H9 (cell line): ENCODE measurements around the gene BAG2. TPM values are rescaled to one million over a fixed set of nuclear protein-coding genes. Genes with fewer than 3 reads are reported as not detected.

Source experiments
- DNase-seq: peaks from one replicate; pipeline ENCODE4 v3.0.0-alpha.2; 2017
- H2AFZ ChIP-seq: one replicate; pipeline ENCODE4 v1.6.1; 2013; ENCODE audit warnings: mild to moderate bottlenecking, low read length, control low read depth, moderate library complexity
- H2AK5ac ChIP-seq: 2 replicates; pipeline ENCODE4 v1.6.1; 2013; ENCODE audit warnings: low read length, control low read depth, mixed read lengths; ENCODE audit not compliant: insufficient read length
- H2BK120ac ChIP-seq: one replicate; pipeline ENCODE4 v1.6.1; 2013; ENCODE audit warnings: low read depth, mild to moderate bottlenecking, low read length, control low read depth, inconsistent platforms; ENCODE audit not compliant: poor library complexity, severe bottlenecking
- H2BK12ac ChIP-seq: 2 replicates; pipeline ENCODE4 v1.6.1; 2013; ENCODE audit warnings: low read length, control low read depth, mixed read lengths, low read depth; ENCODE audit not compliant: insufficient read length
- H2BK15ac ChIP-seq: 2 replicates; pipeline ENCODE4 v1.6.1; 2013; ENCODE audit warnings: low read depth, low read length, control low read depth
- H2BK20ac ChIP-seq: one replicate; pipeline ENCODE4 v1.6.1; 2013; ENCODE audit warnings: low read depth, mild to moderate bottlenecking, low read length, control low read depth, inconsistent platforms; ENCODE audit not compliant: poor library complexity, severe bottlenecking
- H2BK5ac ChIP-seq: 2 replicates; pipeline ENCODE4 v1.6.1; 2013; ENCODE audit warnings: low read length, control low read depth, mixed read lengths; ENCODE audit not compliant: insufficient read length
- H3K14ac ChIP-seq: 2 replicates; pipeline ENCODE4 v1.6.1; 2013; ENCODE audit warnings: low read length, control low read depth; ENCODE audit not compliant: insufficient read depth
- H3K18ac ChIP-seq: 2 replicates; pipeline ENCODE4 v1.6.1; 2013; ENCODE audit warnings: low read depth, mild to moderate bottlenecking, mixed read lengths, low read length, control low read depth; ENCODE audit not compliant: insufficient read length
- H3K23ac ChIP-seq: 2 replicates; pipeline ENCODE4 v1.6.1; 2013; ENCODE audit warnings: low read length, control low read depth, mixed read lengths, low read depth; ENCODE audit not compliant: insufficient read length
- H3K23me2 ChIP-seq: 2 replicates; pipeline ENCODE4 v1.6.1; 2013; ENCODE audit warnings: low read depth, mild to moderate bottlenecking, mixed read lengths, low read length, control low read depth; ENCODE audit not compliant: insufficient read length, poor library complexity, severe bottlenecking
- H3K27ac ChIP-seq: 2 replicates; pipeline ENCODE4 v1.5.1; 2013; ENCODE audit warnings: low read length, control low read depth, mixed read lengths, low read depth; ENCODE audit not compliant: insufficient read length
- H3K27me3 ChIP-seq: 2 replicates; pipeline ENCODE4 v1.6.1; 2013; ENCODE audit warnings: low read length, control low read depth, inconsistent platforms; ENCODE audit not compliant: insufficient read depth
- H3K4ac ChIP-seq: 2 replicates; pipeline ENCODE4 v1.6.1; 2013; ENCODE audit warnings: low read depth, mild to moderate bottlenecking, control low read depth, inconsistent platforms, low read length, moderate library complexity
- H3K4me1 ChIP-seq: 2 replicates; pipeline ENCODE4 v1.6.1; 2013; ENCODE audit warnings: low read length, control low read depth, inconsistent platforms; ENCODE audit not compliant: insufficient read depth
- H3K4me2 ChIP-seq: 2 replicates; pipeline ENCODE4 v1.6.1; 2013; ENCODE audit warnings: low read length, control low read depth, mixed read lengths; ENCODE audit not compliant: insufficient read length, insufficient read depth
- H3K56ac ChIP-seq: 2 replicates; pipeline ENCODE4 v1.6.1; 2013; ENCODE audit warnings: low read depth, mild to moderate bottlenecking, mixed read lengths, low read length, control low read depth; ENCODE audit not compliant: insufficient read length
- H3K79me1 ChIP-seq: 2 replicates; pipeline ENCODE4 v1.6.1; 2013; ENCODE audit warnings: low read depth, mild to moderate bottlenecking, moderate library complexity, low read length, control low read depth, inconsistent platforms; ENCODE audit not compliant: insufficient read depth, poor library complexity, severe bottlenecking
- H3K79me2 ChIP-seq: 2 replicates; pipeline ENCODE4 v1.6.1; 2013; ENCODE audit warnings: low read length, control low read depth, inconsistent platforms; ENCODE audit not compliant: insufficient read depth
- H3K9ac ChIP-seq: 2 replicates; pipeline ENCODE4 v1.6.1; 2013; ENCODE audit warnings: low read length, control low read depth, mixed read lengths; ENCODE audit not compliant: insufficient read length; ENCODE audit errors: extremely low read depth
- H3K9me3 ChIP-seq: one replicate; pipeline ENCODE4 v1.6.1; 2013; ENCODE audit warnings: low read depth, low read length, inconsistent platforms; ENCODE audit not compliant: control insufficient read depth
- H3T11ph ChIP-seq: one replicate; pipeline ENCODE4 v1.6.1; 2013; ENCODE audit warnings: mild to moderate bottlenecking, low read length, control low read depth, inconsistent platforms
- H4K20me1 ChIP-seq: one replicate; pipeline ENCODE4 v1.6.1; 2013; ENCODE audit not compliant: control insufficient read depth, insufficient read length, insufficient read depth
- H4K5ac ChIP-seq: 2 replicates; pipeline ENCODE4 v1.6.1; 2013; ENCODE audit warnings: low read depth, mild to moderate bottlenecking, mixed read lengths, low read length, control low read depth; ENCODE audit not compliant: insufficient read length
- H4K8ac ChIP-seq: replicated peaks from 2 replicates; pipeline ENCODE4 v1.6.1; 2013; ENCODE audit warnings: low read length, control low read depth, mixed read lengths, low read depth; ENCODE audit not compliant: insufficient read length
- H4K91ac ChIP-seq: 2 replicates; pipeline ENCODE4 v1.6.1; 2013; ENCODE audit warnings: low read depth, mild to moderate bottlenecking, moderate library complexity, mixed read lengths, low read length, control low read depth; ENCODE audit not compliant: insufficient read length
- H3K27ac Mint-ChIP-seq, 3 experiments: 2 replicates in 2 of 3; 3 replicates in 1 of 3; pipeline ENCODE4 v1.8.0; 2020 to 2021; ENCODE audit warnings: mixed read lengths in 3 of 3, mild to moderate bottlenecking in 1 of 3, moderate library complexity in 1 of 3
- H3K27me3 Mint-ChIP-seq: 2 replicates; pipeline ENCODE4 v1.8.0; 2021; ENCODE audit warnings: low read depth, mild to moderate bottlenecking, moderate library complexity, mixed read lengths
- H3K36me3 Mint-ChIP-seq, 3 experiments: 2 replicates in 2 of 3; 3 replicates in 1 of 3; pipeline ENCODE4 v1.8.0; 2020 to 2021; ENCODE audit warnings: low read depth in 3 of 3, mixed read lengths in 3 of 3; ENCODE audit not compliant: insufficient read depth in 1 of 3
- H3K4me1 Mint-ChIP-seq, 2 experiments: 2 replicates each; pipeline ENCODE4 v1.8.0; 2020; ENCODE audit warnings: mixed read lengths in 2 of 2
- H3K4me3 Mint-ChIP-seq, 2 experiments: 2 replicates in 1 of 2; 3 replicates in 1 of 2; pipeline ENCODE4 v1.8.0; 2020 to 2021; ENCODE audit warnings: mild to moderate bottlenecking in 2 of 2, mixed read lengths in 2 of 2, moderate library complexity in 1 of 2
- H3K9me3 Mint-ChIP-seq, 2 experiments: 2 replicates in 1 of 2; 3 replicates in 1 of 2; pipeline ENCODE4 v1.8.0; 2020; ENCODE audit warnings: mild to moderate bottlenecking in 2 of 2, mixed read lengths in 2 of 2, moderate library complexity in 1 of 2
- WGBS: extraction: QIAGEN DNeasy Blood & Tissue Kit; methylation state at CpG from one replicate; pipeline ENCODE4 v1.1.7; 2013; ENCODE audit warnings: missing lambda C conversion rate, low lambda C conversion rate, mixed read lengths; ENCODE audit not compliant: insufficient read length; ENCODE audit errors: extremely low coverage; 5-methylcytosine and 5-hydroxymethylcytosine counted together
- total RNA-seq: library from RNA; stranded (reverse); gene quantifications from 2 replicates; pipeline ENCODE4 v1.2.1, GENCODE V29; 2021
- TF ChIP-seq, protein P1 (sequence below): fragments of 200-600 bp; sonication (generic); conservative IDR thresholded peaks from 3 replicates; pipeline ENCODE4 v1.8.0; 2021; ENCODE audit warnings: antibody characterized with exemption, mild to moderate bottlenecking

Gene BAG2
- total RNA-seq, 1 experiment from 2014 or later: 8.4 TPM

DNA sequence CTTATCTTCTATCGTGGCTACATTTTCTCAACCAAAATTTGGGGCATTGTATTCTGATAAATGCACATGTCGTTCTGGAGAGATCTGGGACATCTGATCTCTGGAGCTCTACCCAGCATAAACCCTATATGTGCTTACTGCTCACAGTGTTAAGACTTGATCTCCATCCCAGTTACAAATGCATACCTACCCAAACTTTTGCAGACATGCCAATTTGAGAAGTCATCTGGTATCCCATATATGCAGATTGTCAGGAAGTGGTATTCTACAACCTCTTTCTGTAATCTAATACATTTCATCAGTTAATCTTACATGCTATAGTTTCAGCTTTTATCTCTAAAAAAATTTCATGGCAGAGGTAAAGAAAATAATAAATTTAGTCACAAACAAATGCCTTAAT lies 11.2 kb downstream of the BAG2 start:
- Histone ChIP-seq H2AFZ (no peak overlapping the region), H2BK15ac (no peak overlapping the region), H3K27me3 (no peaks in the 10 kb centered on the region), H3K18ac (no peak overlapping the region), H3K79me2 (peaks cover 1% of the 10 kb centered on the region; the same call in 1 of the 2 replicates), H3K9me3 (no peaks in the 10 kb centered on the region), H3K56ac (no peak overlapping the region), H2BK12ac (no peak overlapping the region), H3T11ph (no peak overlapping the region), H4K20me1 (no peaks in the 10 kb centered on the region), H3K23ac (no peak overlapping the region), H4K8ac (no peak overlapping the region), H3K14ac (no peak overlapping the region), H3K23me2 (no peaks in the 10 kb centered on the region), H3K4ac (no peak overlapping the region), H3K4me2 (no peak overlapping the region), H3K9ac (no peak overlapping the region), H2BK120ac (no peak overlapping the region), H2AK5ac (no peak overlapping the region), H3K27ac (no peak overlapping the region), H2BK5ac (no peak overlapping the region), H3K4me1 (no peaks in the 10 kb centered on the region), H3K79me1 (no peaks in the 10 kb centered on the region), H2BK20ac (no peak overlapping the region), H4K5ac (no peak overlapping the region), H4K91ac (no peak overlapping the region)
- DNase-seq: no peak
- whole genome bisulfite sequencing: no CpG with 5 or more reads among the region's 2 CpGs
- H3K9me3 Mint-ChIP-seq: no peaks in the 10 kb centered on the region
- TF ChIP-seq, protein P1, sequence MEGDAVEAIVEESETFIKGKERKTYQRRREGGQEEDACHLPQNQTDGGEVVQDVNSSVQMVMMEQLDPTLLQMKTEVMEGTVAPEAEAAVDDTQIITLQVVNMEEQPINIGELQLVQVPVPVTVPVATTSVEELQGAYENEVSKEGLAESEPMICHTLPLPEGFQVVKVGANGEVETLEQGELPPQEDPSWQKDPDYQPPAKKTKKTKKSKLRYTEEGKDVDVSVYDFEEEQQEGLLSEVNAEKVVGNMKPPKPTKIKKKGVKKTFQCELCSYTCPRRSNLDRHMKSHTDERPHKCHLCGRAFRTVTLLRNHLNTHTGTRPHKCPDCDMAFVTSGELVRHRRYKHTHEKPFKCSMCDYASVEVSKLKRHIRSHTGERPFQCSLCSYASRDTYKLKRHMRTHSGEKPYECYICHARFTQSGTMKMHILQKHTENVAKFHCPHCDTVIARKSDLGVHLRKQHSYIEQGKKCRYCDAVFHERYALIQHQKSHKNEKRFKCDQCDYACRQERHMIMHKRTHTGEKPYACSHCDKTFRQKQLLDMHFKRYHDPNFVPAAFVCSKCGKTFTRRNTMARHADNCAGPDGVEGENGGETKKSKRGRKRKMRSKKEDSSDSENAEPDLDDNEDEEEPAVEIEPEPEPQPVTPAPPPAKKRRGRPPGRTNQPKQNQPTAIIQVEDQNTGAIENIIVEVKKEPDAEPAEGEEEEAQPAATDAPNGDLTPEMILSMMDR: no peak
- H3K36me3 Mint-ChIP-seq: peaks cover 14 to 40% (median 17%) of the 10 kb centered on the region in 3 experiments; a peak in 6 of 7 replicates
- H3K27ac Mint-ChIP-seq: 0 out of 7 replicates have a peak overlapping the region, but pooled peaks of 1 of the 3 experiments have one; percentile 48
- no peaks in the 10 kb centered on the region for H3K27me3 Mint-ChIP-seq
- H3K4me1 Mint-ChIP-seq: no peaks in the 10 kb centered on the region
- no peak overlapping the region for H3K4me3 Mint-ChIP-seq
